A549 (cell line): ENCODE data around the gene NR1D1. TPM values are rescaled to one million over a fixed set of nuclear protein-coding genes. Genes with fewer than 3 reads are reported as not detected.

Source experiments
- ATAC-seq, 2 experiments: fragments of 200-7000 bp in 1 of 2; fragments of >200 bp in 1 of 2; cut with Nextera tagmentation in 1 of 2; cut with Tn5 transposase in 1 of 2; 3 replicates each; pipeline versions ENCODE4 v1.8.0 to v1.9.1; 2018 to 2020; ENCODE audit warnings: mild to moderate bottlenecking in 1 of 2, moderate library complexity in 1 of 2
- CTCF ChIA-PET: fragments of 300-600 bp; sonication (Branson Sonifier 250); formaldehyde crosslinking; extraction: SDS; loops from one replicate; lab custom pipeline; 2021; ENCODE audit warnings: antibody characterized with exemption, inconsistent platforms; lab: Yijun Ruan, JAX
- POLR2A ChIA-PET: fragments of 350-600 bp; formaldehyde crosslinking; extraction: SDS; loops from one replicate; lab custom pipeline; 2021; ENCODE audit warnings: antibody characterized with exemption, inconsistent platforms; lab: Yijun Ruan, JAX
- DNase-seq, 2 experiments: peaks; one replicate each; pipeline versions ENCODE4 v3.0.0 to v3.0.0-alpha.2; 2011 to 2016; ENCODE audit warnings: low read depth in 1 of 2, low spot score in 1 of 2
- FAIRE-seq: peaks from 2 replicates; lab custom pipeline; 2011; peaks lifted over from hg19 to GRCh38; lab: Jason Lieb, UNC
- H3K27ac ChIP-seq, 2 experiments: fragments of >200 bp; sonication (Bioruptor Twin); formaldehyde crosslinking; 3 replicates each; pipeline ENCODE4 v1.5.1; 2016 to 2017
- H3K4me1 ChIP-seq: fragments of >200 bp; sonication (Bioruptor Twin); formaldehyde crosslinking; 3 replicates; pipeline ENCODE4 v1.6.1; 2016
- H3K4me2 ChIP-seq: fragments of >200 bp; sonication (Bioruptor Twin); formaldehyde crosslinking; 3 replicates; pipeline ENCODE4 v1.6.1; 2016
- H3K4me3 ChIP-seq: fragments of >200 bp; sonication (Bioruptor Twin); formaldehyde crosslinking; 3 replicates; pipeline ENCODE4 v1.5.1; 2016
- H3K9me3 ChIP-seq: fragments of >200 bp; sonication (Bioruptor Twin); formaldehyde crosslinking; 3 replicates; pipeline ENCODE4 v1.6.1; 2016
- ATOH8 ChIP-seq: fragments of 250-450 bp; sonication (Bioruptor Pico); IDR thresholded peaks from 2 replicates; pipeline ENCODE4 v1.5.0; 2020; ENCODE audit warnings: low read depth, mild to moderate bottlenecking, moderate library complexity
- BCL3 ChIP-seq: fragments of >200 bp; sonication (Bioruptor Twin); formaldehyde crosslinking; IDR thresholded peaks from 3 replicates; pipeline ENCODE4 v1.6.1; 2016
- BHLHE40 ChIP-seq: IDR thresholded peaks from 2 replicates; pipeline ENCODE4 v1.6.1; 2012; ENCODE audit warnings: low read depth, low read length, inconsistent platforms
- CHD2 ChIP-seq: fragments of 150-350 bp; IDR thresholded peaks from 2 replicates; pipeline ENCODE4 v1.6.1; 2014; ENCODE audit warnings: low read length; ENCODE audit not compliant: partially characterized antibody
- CHD4 ChIP-seq: fragments of 200-600 bp; sonication (generic); IDR thresholded peaks from 2 replicates; pipeline ENCODE4 v1.6.1; 2016; ENCODE audit warnings: antibody characterized with exemption, mild to moderate bottlenecking, borderline replicate concordance
- CTCF ChIP-seq: fragments of >200 bp; sonication (Bioruptor Twin); formaldehyde crosslinking; IDR thresholded peaks from 3 replicates; pipeline ENCODE4 v1.5.1; 2016
- EHF ChIP-seq: fragments of 250-450 bp; sonication (Bioruptor Pico); IDR thresholded peaks from 2 replicates; pipeline ENCODE4 v1.5.0; 2020; ENCODE audit warnings: mild to moderate bottlenecking
- EP300 ChIP-seq, 2 experiments: fragments of >200 bp; sonication (Bioruptor Twin); formaldehyde crosslinking; IDR thresholded peaks; 2 replicates in 1 of 2; 3 replicates in 1 of 2; pipeline ENCODE4 v1.6.1; 2016 to 2017
- FOSB ChIP-seq: fragments of 250-450 bp; sonication (Bioruptor Pico); IDR thresholded peaks from 2 replicates; pipeline ENCODE4 v1.5.0; 2020; ENCODE audit warnings: mild to moderate bottlenecking, moderate library complexity
- FOXS1 ChIP-seq: fragments of 250-450 bp; sonication (Bioruptor Pico); IDR thresholded peaks from 2 replicates; pipeline ENCODE4 v1.5.0; 2020; ENCODE audit warnings: mild to moderate bottlenecking, moderate library complexity
- GATA3 ChIP-seq: IDR thresholded peaks from 2 replicates; pipeline ENCODE4 v1.6.1; 2012; ENCODE audit warnings: borderline replicate concordance
- HDAC2 ChIP-seq: fragments of 200-600 bp; sonication (generic); IDR thresholded peaks from 2 replicates; pipeline ENCODE4 v1.6.1; 2016
- HOXA7 ChIP-seq: fragments of 250-450 bp; sonication (Bioruptor Pico); IDR thresholded peaks from 2 replicates; pipeline ENCODE4 v1.5.0; 2020; ENCODE audit warnings: mild to moderate bottlenecking, moderate library complexity
- JUN ChIP-seq, 2 experiments: fragments of >200 bp; sonication (Bioruptor Twin); formaldehyde crosslinking; IDR thresholded peaks; 2 replicates in 1 of 2; 3 replicates in 1 of 2; pipeline ENCODE4 v1.6.1; 2016 to 2017
- MAFK ChIP-seq: fragments of 450-650 bp; IDR thresholded peaks from 2 replicates; pipeline ENCODE4 v1.6.1; 2014; ENCODE audit not compliant: partially characterized antibody
- MAZ ChIP-seq: fragments of 150-350 bp; IDR thresholded peaks from 2 replicates; pipeline ENCODE4 v1.6.1; 2014; ENCODE audit warnings: antibody characterized with exemption, low read depth, low read length, borderline replicate concordance
- NFE2L2 ChIP-seq: fragments of 150-350 bp; conservative IDR thresholded peaks from 2 replicates; pipeline ENCODE4 v1.6.1; 2014; ENCODE audit warnings: low read length
- NR3C1 ChIP-seq: fragments of >200 bp; sonication (Bioruptor Twin); formaldehyde crosslinking; IDR thresholded peaks from 3 replicates; pipeline ENCODE4 v1.6.1; 2017
- PBX3 ChIP-seq: IDR thresholded peaks from 2 replicates; pipeline ENCODE4 v1.6.1; 2012
- PHF8 ChIP-seq: fragments of 200-600 bp; sonication (generic); IDR thresholded peaks from 2 replicates; pipeline ENCODE4 v1.6.1; 2016; ENCODE audit warnings: low read depth, mild to moderate bottlenecking, antibody characterized with exemption, moderate library complexity, borderline replicate concordance
- POLR2A ChIP-seq: IDR thresholded peaks from 2 replicates; pipeline ENCODE4 v1.6.1; 2012; ENCODE audit warnings: mild to moderate bottlenecking, low read length
- POLR2AphosphoS2 ChIP-seq: conservative IDR thresholded peaks from 2 replicates; pipeline ENCODE4 v1.6.1; 2012; ENCODE audit warnings: low read length, improper control_type of control experiment, inconsistent platforms
- RAD21 ChIP-seq, 2 experiments: fragments of >200 bp in 1 of 2; sonication (Bioruptor Twin) in 1 of 2; formaldehyde crosslinking in 1 of 2; IDR thresholded peaks in 1 of 2; conservative IDR thresholded peaks in 1 of 2; 2 replicates in 1 of 2; 3 replicates in 1 of 2; pipeline ENCODE4 v1.6.1; 2012 to 2018; ENCODE audit warnings: inconsistent platforms in 1 of 2
- RCOR1 ChIP-seq: fragments of 150-350 bp; IDR thresholded peaks from 2 replicates; pipeline ENCODE4 v1.6.1; 2014; ENCODE audit warnings: antibody characterized with exemption, low read length, low read depth
- RFX5 ChIP-seq: fragments of 450-650 bp; IDR thresholded peaks from 2 replicates; pipeline ENCODE4 v1.7.1; 2014; ENCODE audit warnings: antibody characterized with exemption, mild to moderate bottlenecking, moderate library complexity
- RNF2 ChIP-seq: fragments of 200-600 bp; sonication (generic); IDR thresholded peaks from 2 replicates; pipeline ENCODE4 v1.6.1; 2016; ENCODE audit warnings: low read depth, mild to moderate bottlenecking, antibody characterized with exemption, moderate library complexity, borderline replicate concordance
- SREBF2 ChIP-seq: fragments of 450-650 bp; IDR thresholded peaks from 2 replicates; pipeline ENCODE4 v1.6.1; 2014; ENCODE audit warnings: mild to moderate bottlenecking, moderate library complexity
- WGBS: methylation state at CpG from one replicate; pipeline ENCODE4 v1.1.6; 2017; ENCODE audit errors: missing lambda C conversion rate; 5-methylcytosine and 5-hydroxymethylcytosine counted together
- polyA plus RNA-seq, 4 experiments: library from polyadenylated mRNA; depleted of rRNA in 3 of 4; stranded (reverse); fragments of >200 nt; fragmentation: RNase III in 1 of 4; extraction: RNeasy Plus Mini Kit Qiagen cat#74134 plus additional on column Dnase treatment in 1 of 4; gene quantifications; 2 replicates in 3 of 4; 3 replicates in 1 of 4; pipeline ENCODE4 v1.2.3, GENCODE V29; 2011 to 2017
- TF ChIP-seq, protein P1 (sequence below): fragments of >200 bp; sonication (Bioruptor Twin); formaldehyde crosslinking; IDR thresholded peaks from 2 replicates; pipeline ENCODE4 v1.6.1; 2016
- TF ChIP-seq, protein P2 (sequence below): IDR thresholded peaks from 2 replicates; pipeline ENCODE4 v1.6.1; 2012; ENCODE audit warnings: low read depth, borderline replicate concordance
- TF ChIP-seq, protein P3 (sequence below): fragments of 200-600 bp; sonication (generic); IDR thresholded peaks from 2 replicates; pipeline ENCODE4 v1.6.1; 2016; ENCODE audit warnings: antibody characterized with exemption, mild to moderate bottlenecking, moderate library complexity

NR1D1 gene
- polyA plus RNA-seq, 2 of the 4 experiments (the other 2 are of a cell fraction): 1.2 to 4.4 TPM

GRCh38 chr17:40100669-40101366 lies 429 bp upstream of the NR1D1 start:
- peak; percentile 62 to 82 for ATAC-seq
- H3K27ac ChIP-seq: peak overlapping the region; percentile 89
- peak; percentile 99 to 100 for DNase-seq
- H3K4me2 ChIP-seq: peak overlapping the region; percentile 95
- H3K4me3 ChIP-seq: peak overlapping the region; percentile 54
- peak; percentile 72 for FAIRE-seq
- POLR2A ChIA-PET: interaction anchor here (0.6 to 7.1 kb wide), 22 partner anchors 11 to 1916 kb away, joined by 3 to 173 read pairs (median 6); partner anchors contain the start of genes CASC3, DNAJC7, EIF1 and MED24
- 2% methylated on average over 24 of the region's 25 CpGs for WGBS
- CTCF ChIA-PET: interaction anchor here (0.6 to 17.1 kb wide), 18 partner anchors 11 to 101 kb away, joined by 3 to 390 read pairs (median 4); partner anchors contain the start of gene THRA
- H3K9me3 ChIP-seq: no peaks in the 10 kb centered on the region
- peaks cover 63% of the 10 kb centered on the region for H3K4me1 ChIP-seq
- TF ChIP-seq HDAC2 (no peak), EP300 (IDR thresholded peaks at IDR 0.05) (peak in 1 of 2 experiments; percentile 34; a peak in 1 of 5 replicates), BCL3 (no peak; the same call in 2 of the 3 replicates), HOXA7 (no peak), GATA3 (peak; percentile 71), EHF (CRISPR knock-in tag) (no peak), MAFK (peak; percentile 79), RFX5 (no peak), RCOR1 (no peak), POLR2AphosphoS2 (no peak), BHLHE40 (peak; percentile 97), ATOH8 (CRISPR knock-in tag) (no peak), FOSB (no peak), SREBF2 (no peak), RNF2 (no peak), PHF8 (no peak), JUN (IDR thresholded peaks at IDR 0.05) (peak; percentile 41 to 74; a peak in 2 of 5 replicates), RAD21 (conservative IDR thresholded peaks at IDR 0.05 in 1 of 2, IDR thresholded peaks at IDR 0.05 in 1 of 2) (0 out of 5 replicates have a peak, but pooled peaks of 1 of the 2 experiments have one; percentile 23), NFE2L2 (no peak), CHD4 (no peak), MAZ (no peak), CHD2 (no peak), NR3C1 (no peak), POLR2A (no peak), PBX3 (peak; percentile 21; the same call in 1 of the 2 replicates), CTCF (no peak), FOXS1 (no peak)
- TF ChIP-seq, protein P1, sequence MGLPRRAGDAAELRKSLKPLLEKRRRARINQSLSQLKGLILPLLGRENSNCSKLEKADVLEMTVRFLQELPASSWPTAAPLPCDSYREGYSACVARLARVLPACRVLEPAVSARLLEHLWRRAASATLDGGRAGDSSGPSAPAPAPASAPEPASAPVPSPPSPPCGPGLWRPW: no peak
- TF ChIP-seq, protein P2, sequence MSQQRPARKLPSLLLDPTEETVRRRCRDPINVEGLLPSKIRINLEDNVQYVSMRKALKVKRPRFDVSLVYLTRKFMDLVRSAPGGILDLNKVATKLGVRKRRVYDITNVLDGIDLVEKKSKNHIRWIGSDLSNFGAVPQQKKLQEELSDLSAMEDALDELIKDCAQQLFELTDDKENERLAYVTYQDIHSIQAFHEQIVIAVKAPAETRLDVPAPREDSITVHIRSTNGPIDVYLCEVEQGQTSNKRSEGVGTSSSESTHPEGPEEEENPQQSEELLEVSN: peak; percentile 99
- TF ChIP-seq, protein P3, sequence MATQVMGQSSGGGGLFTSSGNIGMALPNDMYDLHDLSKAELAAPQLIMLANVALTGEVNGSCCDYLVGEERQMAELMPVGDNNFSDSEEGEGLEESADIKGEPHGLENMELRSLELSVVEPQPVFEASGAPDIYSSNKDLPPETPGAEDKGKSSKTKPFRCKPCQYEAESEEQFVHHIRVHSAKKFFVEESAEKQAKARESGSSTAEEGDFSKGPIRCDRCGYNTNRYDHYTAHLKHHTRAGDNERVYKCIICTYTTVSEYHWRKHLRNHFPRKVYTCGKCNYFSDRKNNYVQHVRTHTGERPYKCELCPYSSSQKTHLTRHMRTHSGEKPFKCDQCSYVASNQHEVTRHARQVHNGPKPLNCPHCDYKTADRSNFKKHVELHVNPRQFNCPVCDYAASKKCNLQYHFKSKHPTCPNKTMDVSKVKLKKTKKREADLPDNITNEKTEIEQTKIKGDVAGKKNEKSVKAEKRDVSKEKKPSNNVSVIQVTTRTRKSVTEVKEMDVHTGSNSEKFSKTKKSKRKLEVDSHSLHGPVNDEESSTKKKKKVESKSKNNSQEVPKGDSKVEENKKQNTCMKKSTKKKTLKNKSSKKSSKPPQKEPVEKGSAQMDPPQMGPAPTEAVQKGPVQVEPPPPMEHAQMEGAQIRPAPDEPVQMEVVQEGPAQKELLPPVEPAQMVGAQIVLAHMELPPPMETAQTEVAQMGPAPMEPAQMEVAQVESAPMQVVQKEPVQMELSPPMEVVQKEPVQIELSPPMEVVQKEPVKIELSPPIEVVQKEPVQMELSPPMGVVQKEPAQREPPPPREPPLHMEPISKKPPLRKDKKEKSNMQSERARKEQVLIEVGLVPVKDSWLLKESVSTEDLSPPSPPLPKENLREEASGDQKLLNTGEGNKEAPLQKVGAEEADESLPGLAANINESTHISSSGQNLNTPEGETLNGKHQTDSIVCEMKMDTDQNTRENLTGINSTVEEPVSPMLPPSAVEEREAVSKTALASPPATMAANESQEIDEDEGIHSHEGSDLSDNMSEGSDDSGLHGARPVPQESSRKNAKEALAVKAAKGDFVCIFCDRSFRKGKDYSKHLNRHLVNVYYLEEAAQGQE: no peak
